ENCODE results near the gene KCNG2. TPM values are rescaled to one million over a fixed set of nuclear protein-coding genes. Genes with fewer than 3 reads are reported as not detected.

The KCNG2 gene
- total RNA-seq, 1 experiment from 2014 or later: not detected

- Histone ChIP-seq H3K9me3 (no peaks in the 10 kb centered on the region), H3K4me3 (ENCODE audit: low read depth, low read length) (no peak overlapping the region), H3K4me1 (no peaks in the 10 kb centered on the region), H3K36me3 (ENCODE audit: control insufficient read depth, insufficient read depth, low read length) (no peaks in the 10 kb centered on the region), H3K27me3 (replicated peaks; ENCODE audit: control insufficient read depth, insufficient read depth, low read length) (no peaks in the 10 kb centered on the region)
- Mint-ChIP-seq H3K4me1 (ENCODE audit: low read depth, unreplicated experiment) (no peaks in the 10 kb centered on the region), H3K27ac (ENCODE audit: unreplicated experiment) (no peak overlapping the region), H3K9me3 (ENCODE audit: unreplicated experiment) (no peaks in the 10 kb centered on the region), H3K27me3 (ENCODE audit: insufficient read depth, unreplicated experiment) (peaks cover 3% of the 10 kb centered on the region), H3K4me3 (ENCODE audit: unreplicated experiment) (no peak overlapping the region), H3K36me3 (ENCODE audit: insufficient read depth, unreplicated experiment) (no peaks in the 10 kb centered on the region)
- no peak for DNase-seq
- TF ChIP-seq CTCF (IDR thresholded peaks at IDR 0.05; ENCODE audit: insufficient read depth in 1 of 2, low read depth in 1 of 2, low read length in 1 of 2, severe bottlenecking in 1 of 2, unreplicated experiment in 1 of 2): no peak
- CTCF ChIA-PET: no interaction called here
- POLR2A ChIA-PET: no interaction called here
- BruUV-seq (replicated peaks): no TSS peak
- intact Hi-C loops (cut with micrococcal nuclease; ENCODE audit: unreplicated experiment): no loop called here
Observed at GRCh38 chr18:79828258-79828657, 30.5 kb downstream of the KCNG2 start.

DNA sequence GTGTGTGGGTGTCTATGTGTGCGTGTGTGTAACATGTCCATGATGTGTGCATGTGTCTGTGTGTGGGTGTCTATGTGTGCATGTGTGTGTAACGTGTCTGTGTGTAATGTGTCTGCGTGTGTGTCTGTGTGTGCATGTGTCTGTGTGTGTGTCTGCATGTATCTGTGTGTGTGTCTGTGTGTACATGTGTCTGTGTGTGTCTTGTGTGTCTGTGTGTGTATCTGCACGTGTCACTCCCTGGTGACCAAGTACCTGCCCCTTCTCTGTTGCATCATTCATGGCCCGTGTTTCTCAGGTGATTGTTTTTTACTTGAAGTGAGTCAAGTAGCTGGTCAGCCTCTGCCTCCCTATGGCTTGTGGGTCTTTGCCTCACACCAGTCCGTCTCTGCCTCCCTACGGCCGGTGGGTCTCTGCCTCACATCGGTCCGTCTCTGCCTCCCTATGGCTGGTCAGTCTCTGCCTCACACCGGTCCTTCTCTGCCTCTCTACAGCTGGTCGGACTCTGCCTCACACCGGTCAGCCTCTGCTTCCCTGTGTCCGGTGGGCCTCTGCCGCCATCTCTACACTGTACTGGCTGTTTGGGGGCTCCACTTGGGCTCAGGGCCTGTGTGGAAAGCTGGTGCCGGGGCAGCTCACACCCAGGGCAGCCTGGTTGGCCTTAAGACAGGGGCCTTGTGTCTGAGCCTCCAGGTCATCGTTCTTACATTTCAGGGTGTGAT is 31.6 kb downstream of the KCNG2 start:
- no peak overlapping the region for H3K4me3 ChIP-seq (ENCODE audit: low read depth, low read length)
- H3K27me3 Mint-ChIP-seq (ENCODE audit: insufficient read depth, unreplicated experiment): peaks cover 3% of the 10 kb centered on the region
- H3K27ac Mint-ChIP-seq (ENCODE audit: unreplicated experiment): no peak overlapping the region
- ChIA-PET CTCF (no interaction called here), POLR2A (no interaction called here)
- intact Hi-C loops (cut with micrococcal nuclease; ENCODE audit: unreplicated experiment): no loop called here
- no peaks in the 10 kb centered on the region for H3K9me3 ChIP-seq
- H3K4me3 Mint-ChIP-seq (ENCODE audit: unreplicated experiment): no peak overlapping the region
- no peaks in the 10 kb centered on the region for H3K9me3 Mint-ChIP-seq (ENCODE audit: unreplicated experiment)
- H3K27me3 ChIP-seq (replicated peaks; ENCODE audit: control insufficient read depth, insufficient read depth, low read length): no peaks in the 10 kb centered on the region
- H3K4me1 Mint-ChIP-seq (ENCODE audit: low read depth, unreplicated experiment): no peaks in the 10 kb centered on the region
- H3K4me1 ChIP-seq: no peaks in the 10 kb centered on the region
- BruUV-seq (replicated peaks): no TSS peak
- H3K36me3 Mint-ChIP-seq (ENCODE audit: insufficient read depth, unreplicated experiment): no peaks in the 10 kb centered on the region
- DNase-seq: no peak
- no peaks in the 10 kb centered on the region for H3K36me3 ChIP-seq (ENCODE audit: control insufficient read depth, insufficient read depth, low read length)
- TF ChIP-seq CTCF (IDR thresholded peaks at IDR 0.05; ENCODE audit: insufficient read depth in 1 of 2, low read depth in 1 of 2, low read length in 1 of 2, severe bottlenecking in 1 of 2, unreplicated experiment in 1 of 2): no peak

GRCh38 chr18:79832169-79832568 is 34.4 kb downstream of the KCNG2 start:
- H3K4me3 Mint-ChIP-seq (ENCODE audit: unreplicated experiment): no peak overlapping the region
- Histone ChIP-seq H3K4me1 (no peaks in the 10 kb centered on the region), H3K36me3 (ENCODE audit: control insufficient read depth, insufficient read depth, low read length) (no peaks in the 10 kb centered on the region), H3K4me3 (ENCODE audit: low read depth, low read length) (no peak overlapping the region), H3K9me3 (no peaks in the 10 kb centered on the region), H3K27me3 (replicated peaks; ENCODE audit: control insufficient read depth, insufficient read depth, low read length) (no peaks in the 10 kb centered on the region)
- no peak overlapping the region for H3K27ac Mint-ChIP-seq (ENCODE audit: unreplicated experiment)
- POLR2A ChIA-PET: no interaction called here
- TF ChIP-seq CTCF (IDR thresholded peaks at IDR 0.05; ENCODE audit: insufficient read depth in 1 of 2, low read depth in 1 of 2, low read length in 1 of 2, severe bottlenecking in 1 of 2, unreplicated experiment in 1 of 2): no peak
- H3K27me3 Mint-ChIP-seq (ENCODE audit: insufficient read depth, unreplicated experiment): peaks cover 3% of the 10 kb centered on the region
- no peaks in the 10 kb centered on the region for H3K9me3 Mint-ChIP-seq (ENCODE audit: unreplicated experiment)
- no peak for DNase-seq
- no peaks in the 10 kb centered on the region for H3K36me3 Mint-ChIP-seq (ENCODE audit: insufficient read depth, unreplicated experiment)
- intact Hi-C loops (cut with micrococcal nuclease; ENCODE audit: unreplicated experiment): no loop called here
- H3K4me1 Mint-ChIP-seq (ENCODE audit: low read depth, unreplicated experiment): no peaks in the 10 kb centered on the region
- CTCF ChIA-PET: no interaction called here
- BruUV-seq (replicated peaks): no TSS peak
